ENCODE data around the gene TOMM7. TPM values are rescaled to one million over a fixed set of nuclear protein-coding genes. Genes with fewer than 3 reads are reported as not detected.

TOMM7 gene
- total and polyA plus RNA-seq, 9 of the 15 experiments (the other 6 are each of a cell fraction or from before 2014, with no cell fraction given): 283 to 1,717 (median 638) TPM

GRCh38 chr7:22809902-22810642 lies 12.6 kb downstream of the TOMM7 start:
- in situ Hi-C loops (cut with MboI): no loop called here
- CTCF ChIA-PET (ENCODE audit: low intra/inter-chr PET ratio): no interaction called here

More at GRCh38 chr7:22809902-22810642, 12.6 kb downstream of the TOMM7 start:
- Histone ChIP-seq H3K9me1 (ENCODE audit: control insufficient read depth, insufficient read depth, low read length) (no peaks in the 10 kb centered on the region), H3K4me1 (replicated peaks in 1 of 2; ENCODE audit: control insufficient read depth in 2 of 2, insufficient read depth in 2 of 2, low read length in 2 of 2) (peaks cover 0 to 5% of the 10 kb centered on the region in 2 experiments; a peak in 2 of 5 replicates), H2AFZ (ENCODE audit: low read depth, low read length) (no peak overlapping the region), H3K9me3 (replicated peaks; ENCODE audit: control insufficient read depth, insufficient read depth, low read depth, low read length) (no peaks in the 10 kb centered on the region), H3K36me3 (ENCODE audit: control insufficient read depth, insufficient read depth, low read length) (peaks cover 31% of the 10 kb centered on the region), H3K27ac (ENCODE audit: extremely low read depth, low read depth, low read length) (no peak overlapping the region), H3K4me2 (ENCODE audit: insufficient read depth, low read length) (no peak overlapping the region), H3K9ac (ENCODE audit: insufficient read depth in 1 of 2, low read depth in 2 of 2, low read length in 2 of 2) (no peak overlapping the region), H4K20me1 (replicated peaks; ENCODE audit: control insufficient read depth, insufficient read depth, low read length) (no peaks in the 10 kb centered on the region), H3K4me3 (no peak overlapping the region), H3K27me3 (ENCODE audit: control insufficient read depth in 2 of 2, insufficient read depth in 2 of 2, low read length in 2 of 2) (no peaks in the 10 kb centered on the region), H3K79me2 (ENCODE audit: control insufficient read depth, insufficient read depth, low read length) (peaks cover 9% of the 10 kb centered on the region)
- FAIRE-seq: no peak
- ATAC-seq: no peak
- intact Hi-C loops (cut with micrococcal nuclease): no loop called here
- WGBS (ENCODE audit: insufficient coverage, low coverage, missing lambda C conversion rate): 90% methylated on average over 4 of the region's 4 CpGs
- no peak for DNase-seq (ENCODE audit: extremely low read depth in 1 of 4, low spot score in 3 of 4)
- POLR2A ChIA-PET: interaction anchor here (0.8 to 1.8 kb wide), 3 partner anchors 11 to 14 kb away, joined by 3 to 12 read pairs (median 5); partner anchors contain the start of gene TOMM7
- BruUV-seq (replicated peaks): no TSS peak
- TF ChIP-seq CBFA2T2 (conservative IDR thresholded peaks at IDR 0.05) (no peak), GTF2E2 (tag; IDR thresholded peaks at IDR 0.05) (no peak), CREBBP (IDR thresholded peaks at IDR 0.05; ENCODE audit: low read depth, low read length) (no peak), BACH1 (tag; IDR thresholded peaks at IDR 0.05) (no peak), ZNF76 (CRISPR knock-in tag; IDR thresholded peaks at IDR 0.05; ENCODE audit: borderline replicate concordance) (no peak), ZNF143 (CRISPR knock-in tag; IDR thresholded peaks at IDR 0.05) (no peak), HNRNPH1 (optimal IDR thresholded peaks at IDR 0.05; ENCODE audit: low read depth, low read length) (no peak), ZBTB12 (CRISPR knock-in tag; IDR thresholded peaks at IDR 0.05) (no peak), KDM1A (IDR thresholded peaks at IDR 0.05) (no peak), TOE1 (IDR thresholded peaks at IDR 0.05; ENCODE audit: borderline replicate concordance) (no peak), TOE1 (CRISPR knock-in tag; IDR thresholded peaks at IDR 0.05; ENCODE audit: borderline replicate concordance, low read depth) (no peak), FOSL1 (tag; conservative IDR thresholded peaks at IDR 0.05) (no peak), BRF1 (IDR thresholded peaks at IDR 0.05; ENCODE audit: borderline replicate concordance, extremely low read depth, insufficient read length) (no peak), ZNF780A (CRISPR knock-in tag; IDR thresholded peaks at IDR 0.05) (no peak), MXD1 (CRISPR knock-in tag; IDR thresholded peaks at IDR 0.05; ENCODE audit: borderline replicate concordance, poor library complexity, severe bottlenecking) (no peak), FOXJ3 (CRISPR knock-in tag; IDR thresholded peaks at IDR 0.05) (no peak), TARDBP (IDR thresholded peaks at IDR 0.05) (no peak), MAFG (tag; conservative IDR thresholded peaks at IDR 0.05) (no peak), U2AF1 (optimal IDR thresholded peaks at IDR 0.05; ENCODE audit: low read depth, low read length) (no peak), NUFIP1 (IDR thresholded peaks at IDR 0.05; ENCODE audit: partially characterized antibody) (no peak), SETDB1 (IDR thresholded peaks at IDR 0.05; ENCODE audit: low read length) (no peak)

All from K562 (cell line).